HG02798 (cell line): Measurements from ENCODE around the gene TNS3.

Experiments used
- ATAC-seq: cut with Tn5 transposase; IDR thresholded peaks from one replicate; pipeline ENCODE4 v1.9.1; 2021; ENCODE audit warnings: mild to moderate bottlenecking; ENCODE audit not compliant: unreplicated experiment, poor library complexity

The TNS3 gene

DNA sequence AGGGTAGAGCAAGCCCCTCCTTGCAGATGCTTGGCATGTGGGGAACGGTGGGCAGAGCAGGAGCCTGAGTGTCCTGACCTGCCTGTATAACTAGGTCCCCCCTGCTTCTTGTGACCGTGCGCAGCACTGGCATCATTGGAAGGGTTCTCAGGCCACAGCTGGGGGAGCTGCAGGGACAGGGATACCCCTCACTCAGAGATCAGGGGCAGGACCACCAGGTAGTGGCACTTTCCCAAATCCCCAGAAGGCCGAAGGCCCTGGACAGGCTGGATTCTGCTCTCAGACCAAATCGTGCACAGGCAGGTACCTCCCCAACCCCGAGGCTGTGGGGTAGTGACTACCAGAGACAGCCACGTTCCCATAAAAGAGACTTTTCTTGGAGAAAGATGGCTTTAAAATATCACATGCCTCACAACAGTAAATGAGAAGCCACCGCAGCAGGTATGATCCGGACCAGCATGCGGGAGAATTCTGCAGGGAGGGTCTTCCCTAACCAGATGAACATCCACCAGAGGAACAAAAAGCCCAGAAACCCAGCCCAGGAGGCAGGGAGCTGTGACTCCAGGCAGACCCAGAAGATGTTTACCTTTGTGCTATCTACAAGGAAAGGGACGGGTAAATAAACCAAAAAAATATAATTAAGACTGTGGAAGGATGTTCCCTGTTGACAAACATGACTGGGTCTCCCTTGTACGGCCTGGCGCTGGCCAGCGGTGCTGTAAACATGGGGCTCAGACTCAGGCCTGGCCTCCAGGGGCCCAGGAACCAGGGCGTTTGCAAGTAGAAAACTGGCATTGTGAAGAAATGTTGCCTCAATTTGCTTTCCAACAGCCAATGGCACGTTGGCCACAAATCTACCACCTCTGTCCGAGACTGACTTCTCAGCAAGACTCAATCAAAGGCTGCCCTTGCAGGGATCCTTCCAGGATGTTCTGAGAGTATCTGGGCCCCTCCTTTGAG, 180.0 kb downstream of the TNS3 start:
- no peak for ATAC-seq

DNA sequence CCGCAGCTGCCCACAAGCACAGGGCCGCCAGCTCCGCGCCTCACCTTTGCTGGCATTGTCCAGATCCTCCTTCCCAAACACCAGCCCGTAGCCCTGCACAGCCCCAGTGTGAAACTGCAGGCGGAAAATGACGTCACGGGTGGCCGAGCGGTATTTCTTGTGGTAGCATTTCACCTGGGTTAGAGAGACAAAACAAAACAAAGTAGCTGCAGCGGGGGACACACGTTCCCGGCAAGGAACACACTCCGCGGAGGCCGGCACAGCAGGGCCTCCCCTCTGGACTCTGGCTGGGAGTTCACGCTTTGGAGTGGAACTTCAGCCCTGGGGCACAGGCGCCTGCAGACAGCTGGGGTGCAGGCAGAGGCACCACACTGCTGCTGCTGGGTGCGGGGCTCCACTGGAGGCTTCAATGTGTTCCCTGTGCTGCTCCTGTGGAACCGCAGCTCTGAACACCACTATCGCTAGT, 181.1 kb downstream of the TNS3 start:
- ATAC-seq: no peak

DNA sequence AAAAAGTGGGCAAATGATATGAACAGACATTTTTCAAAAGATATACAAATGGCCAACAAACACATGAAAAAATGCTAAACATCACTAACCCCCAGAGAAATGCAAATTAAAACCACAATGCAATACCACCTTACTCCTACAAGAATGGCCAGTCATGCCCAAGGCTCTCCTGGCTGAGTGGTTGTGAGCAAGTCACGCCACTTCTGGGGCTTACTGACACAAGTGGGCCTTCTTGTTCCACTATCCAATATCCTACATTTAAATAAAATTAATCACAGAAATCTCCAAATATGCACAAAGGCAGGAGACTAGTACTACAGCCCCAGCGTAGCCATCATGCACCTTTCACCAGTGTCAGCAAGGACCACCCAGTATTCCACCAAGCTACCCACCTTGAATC, 181.9 kb downstream of the TNS3 start:
- no peak for ATAC-seq

DNA sequence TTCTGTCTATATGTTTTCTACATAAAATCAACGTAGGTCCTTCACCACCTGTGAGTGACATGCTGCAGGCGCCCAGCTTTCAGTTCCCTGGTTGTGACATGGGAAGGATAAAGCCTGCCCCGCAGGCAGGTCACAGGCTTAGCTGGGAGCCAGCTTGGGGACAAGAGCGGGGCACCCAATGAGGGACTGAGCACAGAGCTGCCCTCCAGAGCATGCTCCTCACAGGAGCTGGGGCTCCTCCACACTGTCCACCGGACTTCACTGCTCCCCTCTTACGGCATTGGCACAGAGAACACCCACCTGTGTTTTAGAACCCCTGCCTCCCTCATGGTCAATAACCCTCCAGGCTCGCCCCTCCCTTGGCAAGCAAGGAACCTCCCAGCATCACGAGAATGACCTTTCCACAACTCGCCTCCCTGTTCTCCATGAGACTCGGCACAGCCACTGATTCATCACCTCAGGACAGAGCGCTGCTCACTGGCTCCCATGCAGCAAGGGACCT, 187.1 kb downstream of the TNS3 start:
- no peak for ATAC-seq

DNA sequence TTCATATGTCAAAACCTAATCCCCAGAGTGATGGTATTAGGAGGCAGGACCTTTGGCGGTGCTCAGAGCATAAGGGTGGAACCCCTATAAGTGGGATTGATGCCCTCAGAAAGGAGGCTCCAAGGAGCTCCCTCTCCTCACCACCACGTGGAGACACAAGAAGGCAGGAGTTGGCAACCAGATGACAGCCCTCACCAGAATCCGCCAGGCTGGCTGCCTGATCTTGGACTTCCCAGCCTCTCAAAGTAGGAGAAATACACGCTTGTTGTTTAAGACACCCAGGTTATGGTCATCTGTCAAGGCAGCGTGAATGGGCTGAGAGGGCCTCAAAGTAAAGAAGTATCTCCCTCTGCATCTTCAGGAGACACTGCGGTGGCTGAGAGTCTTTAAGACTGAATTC, 187.7 kb downstream of the TNS3 start:
- no peak for ATAC-seq

DNA sequence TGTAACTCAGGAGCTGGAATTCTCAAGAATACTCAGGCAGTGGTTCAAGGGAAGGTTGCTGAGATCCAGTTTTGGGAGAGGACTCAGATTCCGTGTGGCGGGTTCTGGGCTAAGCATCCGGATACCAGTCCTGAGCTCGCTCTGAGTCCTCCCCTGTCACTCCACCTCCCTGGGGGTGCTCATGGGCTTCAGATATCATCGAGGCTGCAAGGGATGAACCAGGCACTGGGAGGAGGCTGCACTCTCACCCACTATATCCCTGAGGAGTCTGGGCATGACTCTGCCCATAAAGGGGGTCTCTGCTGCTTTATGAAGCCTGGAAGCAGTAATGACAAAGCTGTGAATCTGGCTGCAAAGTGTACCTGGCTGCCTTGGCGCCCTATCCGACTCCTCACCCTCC, 188.5 kb downstream of the TNS3 start:
- no peak for ATAC-seq

DNA sequence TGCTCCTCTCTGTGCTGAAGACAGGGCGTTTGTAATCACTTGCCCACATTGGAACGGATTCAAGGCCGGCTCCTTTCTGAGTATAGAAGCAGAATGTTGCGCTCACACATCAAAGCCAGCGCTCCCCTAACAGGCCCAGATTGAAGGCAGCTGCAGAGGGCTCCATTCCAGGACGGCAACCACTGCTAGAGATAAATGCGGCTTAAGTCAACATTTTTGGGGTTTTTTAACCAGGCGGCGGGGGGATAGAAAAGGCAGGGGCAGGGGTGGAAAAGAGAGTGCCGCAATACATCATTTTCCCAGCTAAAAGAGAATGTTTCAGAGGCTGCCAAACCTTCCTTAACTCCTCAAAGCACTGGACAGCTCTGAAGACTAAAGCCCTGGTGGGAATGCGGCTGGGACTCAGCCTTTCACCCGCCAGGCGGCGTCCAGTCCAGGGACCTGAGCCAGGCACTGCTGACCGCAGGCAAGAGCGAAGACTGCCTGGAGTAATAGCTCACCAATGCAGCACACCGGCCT, 189.6 kb downstream of the TNS3 start:
- no peak for ATAC-seq

DNA sequence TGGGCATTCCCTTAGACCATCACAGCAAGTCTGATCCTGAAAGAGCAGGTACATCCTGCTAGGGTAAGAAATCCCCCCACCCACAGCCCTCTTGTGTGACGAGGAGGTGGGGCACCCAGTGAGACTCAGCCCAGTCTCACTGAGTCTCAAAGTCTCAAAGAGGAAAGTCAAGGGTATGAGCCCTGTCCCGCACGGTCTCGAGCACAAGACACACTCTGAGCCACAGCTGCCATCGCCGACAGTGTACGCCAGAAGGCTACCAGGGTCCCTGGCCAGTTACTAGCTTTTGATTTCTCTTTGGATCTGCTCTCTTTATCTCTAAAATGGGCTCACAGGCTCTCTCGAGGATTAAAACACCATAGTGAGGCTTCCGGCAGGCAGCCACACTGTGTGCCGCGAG, 190.2 kb downstream of the TNS3 start:
- no peak for ATAC-seq

DNA sequence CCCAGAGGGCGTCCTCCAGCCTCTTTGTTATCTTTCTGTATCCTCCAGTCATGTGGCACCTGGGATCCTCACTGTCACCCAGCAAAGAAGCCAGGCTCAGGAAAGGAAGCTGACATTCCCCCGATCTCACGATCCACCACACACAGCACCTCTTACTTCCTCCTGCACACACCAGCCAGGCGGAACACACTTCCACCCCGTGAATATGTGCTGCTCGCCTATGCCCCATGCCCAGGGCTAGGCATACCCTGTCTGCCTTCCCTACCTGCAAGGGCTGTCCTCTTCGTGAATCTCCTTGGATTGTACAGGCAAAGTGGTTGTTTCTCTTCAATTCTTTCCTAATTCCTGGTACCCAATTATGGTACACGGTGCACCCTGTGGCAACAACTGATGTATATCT, 191.0 kb downstream of the TNS3 start:
- ATAC-seq: no peak

DNA sequence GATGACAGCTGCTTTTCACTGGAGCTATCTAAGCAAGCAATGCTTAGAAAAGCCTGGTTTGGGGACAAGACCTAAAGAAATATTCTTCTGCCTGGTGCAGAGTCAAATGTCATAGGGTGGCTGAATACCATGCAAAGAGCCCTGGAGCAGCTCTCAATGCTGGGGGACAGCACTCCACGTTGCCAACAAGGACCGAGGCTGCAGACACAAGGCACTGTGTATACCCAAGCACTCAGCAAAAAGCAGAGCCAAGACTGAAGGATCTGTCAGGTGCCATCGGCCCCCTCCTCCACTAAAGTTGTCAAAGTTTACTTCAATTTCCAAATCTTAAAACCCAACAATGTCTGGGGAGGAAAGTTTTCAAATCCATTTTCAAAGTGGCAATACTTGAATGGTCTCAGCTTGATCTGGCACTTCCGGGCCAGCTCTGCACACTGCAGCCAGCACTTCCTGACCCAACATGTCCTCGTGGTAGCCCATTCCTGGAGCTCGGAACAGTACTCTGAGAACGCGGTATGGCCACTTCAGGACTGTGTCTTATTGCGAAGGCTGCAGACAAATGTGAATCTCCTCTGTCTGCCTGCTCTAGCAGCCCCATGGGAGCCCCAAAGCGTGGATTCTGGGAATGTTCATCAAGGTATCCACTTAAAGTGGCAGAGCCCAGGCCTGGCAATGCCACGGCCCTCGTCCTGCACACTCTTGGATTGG, 191.8 kb downstream of the TNS3 start:
- no peak for ATAC-seq

DNA sequence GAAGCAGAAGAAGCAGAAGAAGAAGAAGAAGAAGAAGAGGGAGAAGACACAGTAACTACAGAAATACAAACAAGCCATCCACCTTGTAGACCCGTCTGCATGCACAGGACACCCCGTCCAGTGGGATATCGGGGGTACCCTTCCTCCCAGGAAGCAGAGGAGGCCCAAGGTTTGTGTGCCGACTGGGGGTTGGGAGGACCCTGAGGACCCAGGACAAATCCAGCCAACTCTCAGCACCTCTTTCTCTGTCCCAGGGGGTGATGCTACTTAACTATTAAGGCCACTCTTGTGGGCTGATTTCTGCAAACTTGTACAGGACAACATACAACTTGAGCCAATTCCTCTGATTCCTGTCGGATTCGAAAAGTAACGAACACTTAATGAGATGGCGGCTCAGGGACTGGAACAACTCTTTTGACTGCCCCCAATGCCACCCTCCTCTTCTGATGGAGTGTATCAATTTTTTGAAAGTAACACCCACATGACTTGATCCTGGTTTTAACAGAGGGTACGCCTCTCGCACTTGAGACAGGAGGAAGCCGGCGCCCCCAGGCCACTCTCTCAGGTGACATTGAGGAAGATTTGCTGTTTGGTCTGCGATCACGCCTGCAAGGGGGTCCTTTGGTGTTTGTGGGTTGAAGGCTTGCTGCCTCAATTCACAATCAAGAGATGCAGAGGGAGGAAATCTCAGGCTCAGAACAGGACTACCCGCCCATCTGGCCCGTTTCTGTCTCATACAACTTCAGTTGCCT, 192.6 kb downstream of the TNS3 start:
- no peak for ATAC-seq

DNA sequence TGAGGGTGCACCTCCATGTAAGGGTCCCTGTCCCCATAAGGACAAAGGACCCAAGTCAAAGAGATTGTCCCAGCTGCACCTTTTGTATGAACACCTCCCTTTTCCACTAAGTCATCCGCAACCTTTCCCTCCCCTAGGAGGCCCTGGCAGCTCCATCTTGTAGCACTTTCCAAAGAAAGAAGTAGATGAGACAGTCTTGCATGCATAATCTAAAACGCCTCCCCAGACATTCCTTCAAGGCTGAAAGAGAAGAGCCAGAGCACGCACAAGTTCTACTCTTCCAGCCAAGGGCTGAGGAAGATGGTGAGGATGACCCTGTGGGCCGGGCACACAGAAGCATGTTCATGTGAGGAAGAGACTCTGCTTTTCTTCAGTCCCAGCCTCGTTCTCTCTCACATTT, 194.4 kb downstream of the TNS3 start:
- no peak for ATAC-seq

DNA sequence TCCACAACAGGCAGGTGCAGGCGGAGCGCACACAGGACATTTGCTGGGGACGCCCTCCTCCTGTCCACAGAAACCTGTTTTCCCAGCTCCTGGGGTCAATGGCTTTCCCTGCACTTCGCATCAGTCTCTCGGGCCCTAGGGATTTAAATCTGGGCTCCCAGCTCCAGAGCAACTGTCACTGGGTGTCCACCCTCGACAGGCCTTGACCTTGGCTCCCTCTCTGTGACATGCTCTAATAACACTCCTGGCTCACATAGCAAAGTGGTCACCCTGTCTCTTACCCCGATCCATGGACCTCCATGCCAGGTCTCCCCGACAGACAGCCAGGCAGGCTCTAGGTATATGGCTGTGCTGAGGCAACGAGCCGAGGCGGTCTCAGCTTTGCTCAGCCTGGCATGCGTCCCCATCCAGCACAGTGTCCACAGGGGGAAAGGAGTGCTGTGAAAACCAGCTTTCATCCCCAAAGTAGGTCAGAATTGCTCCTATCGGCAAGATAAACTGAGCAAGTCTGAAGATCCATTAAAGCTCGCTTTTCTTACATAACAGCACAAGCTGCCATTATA, 195.6 kb downstream of the TNS3 start:
- ATAC-seq: no peak

DNA sequence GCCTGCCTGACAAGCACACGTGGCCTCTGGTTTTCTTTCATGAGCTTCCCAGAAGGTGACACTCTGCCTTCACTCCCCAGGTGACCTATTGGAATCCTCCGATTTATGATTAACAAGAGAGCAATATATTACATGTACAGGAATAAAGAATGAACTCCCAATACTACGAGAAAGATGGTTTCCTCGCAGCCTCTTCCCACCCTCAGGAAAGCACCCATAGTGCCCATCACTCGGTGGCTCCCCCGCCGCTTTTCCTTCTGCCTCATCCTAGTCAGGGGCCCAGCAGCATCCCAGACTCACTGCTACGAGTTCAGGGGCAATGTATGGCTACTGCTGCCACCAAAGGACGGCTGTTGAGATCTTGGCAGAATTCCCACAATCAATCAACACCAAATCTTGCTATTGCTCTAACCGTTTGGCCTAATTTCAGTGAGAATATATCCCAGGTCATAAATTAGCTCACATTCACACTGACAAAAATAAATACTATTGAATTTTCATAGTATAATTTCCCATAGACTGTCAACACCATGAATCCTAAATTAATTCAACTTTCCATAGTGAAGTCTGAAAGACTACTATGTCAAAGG, 196.3 kb downstream of the TNS3 start:
- no peak for ATAC-seq

DNA sequence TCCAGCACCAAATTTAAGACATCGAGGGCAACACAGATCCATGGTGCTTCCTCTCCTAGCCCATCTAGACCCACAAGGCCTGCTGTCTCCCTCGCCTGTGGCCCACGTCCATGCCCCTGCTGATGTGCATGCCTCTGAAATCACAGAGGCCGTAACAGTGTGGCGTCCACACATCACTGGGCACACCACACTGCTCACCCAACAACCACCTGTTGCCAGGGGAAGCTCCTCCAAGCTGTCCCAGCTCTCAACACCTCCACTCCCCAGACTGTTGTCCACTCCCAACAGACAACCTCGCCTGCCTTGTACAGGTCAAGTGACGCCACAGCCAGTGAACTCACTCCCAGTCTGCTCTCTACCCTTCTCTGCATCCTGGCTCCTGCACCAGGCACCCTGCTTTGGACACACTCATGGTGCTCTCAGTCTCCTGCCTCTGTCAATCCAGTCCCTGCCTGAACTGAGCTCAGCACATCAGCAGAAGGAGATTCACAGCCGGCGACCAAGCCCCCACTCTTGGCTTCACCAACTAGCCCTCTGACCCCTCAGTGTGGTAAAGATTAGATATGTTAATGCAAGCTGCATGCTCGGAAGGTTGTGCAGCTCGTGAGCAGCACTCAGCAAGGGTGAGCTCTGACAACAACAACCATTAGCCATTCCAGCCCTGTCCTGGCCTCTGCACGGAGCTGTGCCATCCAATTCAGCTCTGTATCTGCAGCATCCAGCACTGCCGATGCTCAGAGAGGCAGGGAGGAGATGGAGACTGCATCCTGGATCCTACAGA, 197.0 kb downstream of the TNS3 start:
- ATAC-seq: no peak

DNA sequence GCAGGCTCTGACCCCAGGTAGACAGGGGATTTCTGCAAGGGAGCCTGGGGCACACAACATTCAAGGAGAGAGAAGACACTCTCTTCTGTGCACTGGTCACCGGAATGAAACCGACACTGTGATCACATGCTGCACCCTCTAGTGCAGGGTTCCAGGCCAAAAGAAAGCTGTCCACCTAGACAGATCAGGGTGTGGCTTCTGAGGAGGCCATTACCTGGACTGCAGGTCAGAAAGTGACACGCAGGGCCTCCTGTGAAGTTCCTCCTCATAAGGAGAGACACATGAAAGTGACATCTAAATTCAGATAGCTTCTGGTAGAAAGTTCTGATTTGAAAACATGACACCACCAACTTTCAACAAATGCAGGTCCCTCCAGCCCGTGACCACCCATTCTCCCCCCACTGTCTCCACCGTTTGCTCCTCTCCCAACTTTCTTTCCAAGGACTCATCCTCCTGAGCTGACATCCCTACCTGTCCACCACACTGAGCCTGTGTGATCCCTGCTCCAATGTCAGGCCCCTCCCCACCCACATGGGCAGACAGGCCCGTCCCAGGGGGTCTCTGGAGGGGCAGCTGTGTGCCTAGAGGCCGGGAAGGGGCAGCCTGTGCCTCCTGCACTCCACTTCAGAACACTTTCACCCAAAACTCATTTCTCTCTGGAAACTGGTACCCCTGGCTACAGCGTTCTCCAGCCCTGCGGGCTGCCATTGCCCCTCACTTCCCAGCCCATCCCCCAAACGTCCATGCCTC, 198.0 kb downstream of the TNS3 start:
- ATAC-seq: no peak

DNA sequence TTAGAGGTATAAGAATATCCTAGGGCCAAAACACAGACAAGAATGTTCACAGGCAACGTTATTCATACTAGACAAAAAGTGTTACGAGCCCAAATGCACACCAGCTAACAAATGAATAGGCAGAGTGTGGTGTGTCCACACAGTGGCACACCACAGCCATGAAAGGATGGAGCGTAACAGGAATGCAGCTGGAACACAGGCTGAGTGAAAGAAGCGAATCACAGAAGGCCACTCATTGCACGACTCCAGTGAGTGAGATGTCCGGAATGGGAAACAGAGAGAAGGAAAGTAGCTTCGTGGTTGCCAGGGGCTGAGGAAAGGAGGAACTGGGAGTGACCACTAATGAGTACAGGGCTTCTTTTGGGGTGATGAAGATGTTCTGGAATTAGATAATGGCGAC, 198.8 kb downstream of the TNS3 start:
- no peak for ATAC-seq

DNA sequence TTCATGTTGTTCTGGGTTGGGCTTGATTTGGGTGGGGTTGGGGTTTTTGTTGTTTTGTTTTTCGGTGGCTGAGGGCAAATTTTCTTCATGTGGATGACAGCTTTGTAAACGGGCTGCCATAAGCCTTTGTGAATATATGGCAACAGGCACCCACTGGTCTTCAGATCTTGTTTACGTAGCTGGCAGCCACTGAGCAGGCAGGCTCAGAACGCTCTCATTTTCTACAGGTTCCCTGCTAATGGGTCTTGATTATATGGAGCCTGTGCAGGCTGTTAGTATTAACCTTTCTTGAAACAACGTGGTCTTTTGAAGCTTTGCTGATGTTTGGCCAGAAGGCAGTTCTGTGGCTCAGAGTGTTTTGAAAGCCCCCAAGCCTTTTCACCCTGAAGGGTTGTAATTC, 199.7 kb downstream of the TNS3 start:
- no peak for ATAC-seq
